A673 (cell line): ENCODE measurements around the gene NPRL2.

Source experiments
- CTCF ChIP-seq: fragments of 300-800, 200-600 bp; sonication (generic); conservative IDR thresholded peaks from 2 replicates; pipeline ENCODE4 v1.5.1; 2017; ENCODE audit warnings: low read depth, mild to moderate bottlenecking, antibody characterized with exemption, low read length, moderate library complexity, mixed read lengths
- EZH2 ChIP-seq: fragments of 200-600 bp; sonication (generic); IDR thresholded peaks from 2 replicates; pipeline ENCODE4 v1.6.1; 2017; ENCODE audit warnings: borderline replicate concordance, low read depth, mild to moderate bottlenecking, mixed read lengths, antibody characterized with exemption, low read length; ENCODE audit not compliant: poor library complexity, severe bottlenecking

DNA sequence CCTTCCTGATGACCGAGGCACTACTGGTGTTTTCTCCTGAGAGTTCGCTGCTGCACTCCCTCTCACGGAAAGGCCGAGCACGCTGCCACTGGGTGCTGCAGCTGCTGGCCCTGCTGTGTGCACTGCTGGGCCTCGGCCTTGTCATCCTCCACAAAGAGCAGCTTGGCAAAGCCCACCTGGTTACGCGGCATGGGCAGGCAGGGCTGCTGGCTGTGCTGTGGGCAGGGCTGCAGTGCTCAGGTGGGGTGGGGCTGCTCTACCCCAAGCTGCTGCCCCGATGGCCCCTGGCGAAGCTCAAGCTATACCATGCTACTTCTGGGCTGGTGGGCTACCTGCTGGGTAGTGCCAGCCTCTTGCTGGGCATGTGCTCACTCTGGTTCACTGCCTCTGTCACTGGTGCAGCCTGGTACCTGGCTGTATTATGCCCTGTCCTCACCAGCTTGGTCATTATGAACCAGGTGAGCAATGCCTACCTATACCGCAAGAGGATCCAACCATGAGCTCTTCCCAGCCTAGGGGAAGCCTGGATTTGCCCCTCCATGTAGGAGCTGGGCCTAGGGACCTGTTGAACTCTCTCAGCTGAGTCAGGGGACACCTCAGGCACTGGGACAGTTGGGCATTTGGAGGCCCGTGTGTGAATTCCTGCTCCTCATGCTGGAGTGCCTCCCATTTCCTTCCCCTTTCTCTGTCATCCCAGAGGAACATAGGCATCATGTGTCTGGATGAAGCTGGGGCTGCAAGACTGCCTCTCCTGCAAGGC lies 2.9 kb upstream of the NPRL2 start:
- TF ChIP-seq CTCF (no peak), EZH2 (no peak)
